GM21723 (cell line): ENCODE results near the gene CDS1.
"Not testable (repeated sequence)": the region's sequence is repeated elsewhere in the genome, so short reads cannot be mapped to it uniquely, and the experiment has no call there.

Experiments
- ATAC-seq: cut with Tn5 transposase; IDR thresholded peaks from one replicate; pipeline ENCODE4 v1.9.1; 2021; ENCODE audit warnings: mild to moderate bottlenecking, moderate library complexity; ENCODE audit not compliant: unreplicated experiment

Gene CDS1

GRCh38 chr4:84606645-84607044, 23.7 kb downstream of the CDS1 start:
- ATAC-seq = no peak

DNA sequence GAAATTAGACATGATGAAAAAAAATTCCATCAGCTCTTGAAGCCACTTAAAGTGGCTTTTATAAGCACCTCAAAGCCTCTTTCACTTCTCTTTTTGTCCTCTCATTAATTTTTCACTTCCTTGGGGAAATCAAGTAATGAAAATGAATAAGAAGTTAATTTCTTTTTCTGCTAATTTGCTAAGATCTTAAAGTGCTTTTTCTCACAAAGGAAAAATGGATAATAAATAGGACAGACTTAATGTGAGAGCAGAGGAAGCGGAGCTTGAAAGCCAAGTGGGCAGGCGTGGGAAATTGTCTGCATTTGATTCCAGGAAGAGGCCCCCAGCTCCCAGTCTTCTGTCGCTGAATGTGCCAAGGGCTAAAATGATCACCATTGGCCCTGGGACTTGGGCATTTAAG, 28.6 kb downstream of the CDS1 start:
- no peak for ATAC-seq

- no peak for ATAC-seq
Observed at GRCh38 chr4:84614891-84615290, 32.0 kb downstream of the CDS1 start.

DNA sequence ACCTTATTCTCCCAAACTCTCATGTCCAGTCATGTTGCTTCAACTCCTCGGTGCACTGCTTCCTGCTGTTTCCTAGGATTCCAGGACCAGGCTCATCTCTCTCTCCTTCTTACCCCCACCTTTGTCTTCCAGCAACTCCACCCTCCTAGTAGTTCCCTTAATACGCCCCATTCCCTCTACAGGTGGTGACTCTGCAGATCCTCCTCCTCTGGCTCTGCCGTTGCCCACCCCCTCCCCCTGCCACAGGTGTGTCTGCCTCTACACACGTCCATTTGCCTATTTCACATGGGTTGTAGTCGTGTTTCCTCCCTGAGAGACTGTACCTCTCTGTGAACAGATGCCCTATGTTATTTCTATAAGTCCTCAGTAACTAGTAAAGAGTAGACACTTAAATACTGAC, 32.4 kb downstream of the CDS1 start:
- no peak for ATAC-seq

DNA sequence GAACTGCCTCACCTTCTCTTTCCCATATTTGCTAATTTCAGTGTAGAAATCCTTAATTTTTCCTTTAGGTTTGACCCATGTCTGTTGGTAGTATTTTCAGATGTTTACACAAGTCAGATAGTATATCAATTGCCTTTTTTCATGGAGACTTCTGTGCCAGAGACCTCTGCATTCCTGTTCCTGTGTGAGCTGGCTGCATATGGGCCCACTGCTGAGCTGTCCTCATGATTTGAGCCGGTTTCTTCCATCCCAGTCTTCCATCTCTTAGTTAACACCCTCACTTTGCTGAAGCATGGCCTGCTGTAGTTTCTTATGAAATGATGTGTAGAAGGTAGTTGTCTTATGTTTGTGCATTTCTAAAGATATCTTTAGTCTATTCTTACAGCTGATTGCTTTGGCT, 40.0 kb downstream of the CDS1 start:
- no peak for ATAC-seq

- no peak for ATAC-seq
Observed at GRCh38 chr4:84623661-84624060, 40.7 kb downstream of the CDS1 start.

- ATAC-seq = no peak
Observed at GRCh38 chr4:84626673-84627072, 43.7 kb downstream of the CDS1 start.

- no peak for ATAC-seq
Observed at GRCh38 chr4:84631573-84631972, 48.6 kb downstream of the CDS1 start.

- no peak for ATAC-seq
Observed at GRCh38 chr4:84632092-84632491, 49.2 kb downstream of the CDS1 start.

DNA sequence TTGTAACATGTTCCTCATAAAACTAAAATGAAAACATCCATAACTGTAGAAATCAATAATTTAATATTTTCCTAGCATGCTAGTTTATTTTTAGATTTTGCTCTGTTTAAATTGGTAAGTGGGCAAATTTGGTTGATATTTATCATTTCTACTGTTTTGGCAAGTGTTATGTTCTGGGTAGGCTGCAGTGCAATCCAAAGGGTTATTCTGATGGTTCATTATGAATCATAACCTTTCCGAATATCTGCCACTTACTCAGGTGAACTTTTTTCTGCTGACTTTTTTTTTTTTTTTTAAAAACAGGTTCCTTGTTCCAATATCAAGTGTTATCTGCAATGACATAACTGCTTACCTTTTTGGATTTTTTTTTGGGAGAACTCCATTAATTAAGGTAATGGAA, 52.0 kb downstream of the CDS1 start:
- ATAC-seq = no peak

DNA sequence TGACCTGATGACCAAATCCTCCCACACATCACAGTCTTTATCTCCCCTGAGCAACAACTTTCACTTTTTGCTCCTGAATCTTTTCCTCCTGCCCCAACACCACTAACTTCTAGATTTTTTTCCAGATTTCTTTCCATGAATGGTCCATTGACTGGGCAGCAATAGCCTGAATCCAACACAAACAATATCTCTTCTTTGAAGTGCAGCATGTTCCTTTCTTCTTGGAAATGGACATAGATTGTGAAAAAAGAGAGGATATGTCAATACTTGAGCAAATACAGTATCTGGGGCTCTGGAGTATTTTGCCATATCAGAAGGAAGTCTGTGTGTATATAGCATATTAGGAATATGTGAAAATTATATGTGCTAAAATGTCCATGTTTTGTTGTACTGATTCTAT, 55.2 kb downstream of the CDS1 start:
- no peak for ATAC-seq

DNA sequence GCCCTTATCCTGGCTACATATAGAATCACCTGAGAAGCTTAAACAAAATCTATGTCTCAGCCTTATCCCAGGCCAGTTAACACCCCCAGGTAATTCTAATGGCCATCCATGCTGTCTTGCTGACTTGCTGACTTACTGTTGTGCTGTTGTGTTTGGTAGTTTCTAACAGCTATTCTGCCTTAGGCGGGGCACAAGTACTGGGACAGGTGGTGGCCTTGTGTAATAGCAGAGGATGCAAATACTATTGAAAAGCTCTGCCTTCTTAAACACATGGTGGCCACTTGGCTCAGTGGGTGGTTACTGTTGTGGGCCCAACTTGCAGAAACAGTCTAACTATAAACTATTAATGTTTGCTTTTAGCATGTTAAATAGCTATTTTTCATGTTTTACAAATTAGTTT, 56.2 kb downstream of the CDS1 start:
- ATAC-seq = no peak

DNA sequence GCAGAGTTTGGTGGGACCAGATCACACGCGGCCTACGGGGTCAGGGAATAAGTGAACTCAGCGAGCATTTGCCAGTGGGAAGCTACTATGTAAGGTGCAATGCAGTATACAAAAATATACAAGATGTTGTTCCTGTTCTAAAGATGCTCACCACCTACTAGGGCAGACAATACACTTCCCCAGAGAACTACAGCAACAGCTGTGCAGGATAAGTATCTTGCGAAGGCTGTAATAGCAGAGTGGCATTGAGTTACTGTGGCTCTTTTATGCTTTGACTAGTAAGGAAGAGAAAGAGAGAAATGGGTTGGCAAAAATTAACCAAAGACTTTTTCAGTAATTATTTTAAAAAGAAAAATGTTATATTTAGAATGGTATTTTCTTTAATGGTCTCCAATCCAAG, 61.2 kb downstream of the CDS1 start:
- ATAC-seq = no peak

DNA sequence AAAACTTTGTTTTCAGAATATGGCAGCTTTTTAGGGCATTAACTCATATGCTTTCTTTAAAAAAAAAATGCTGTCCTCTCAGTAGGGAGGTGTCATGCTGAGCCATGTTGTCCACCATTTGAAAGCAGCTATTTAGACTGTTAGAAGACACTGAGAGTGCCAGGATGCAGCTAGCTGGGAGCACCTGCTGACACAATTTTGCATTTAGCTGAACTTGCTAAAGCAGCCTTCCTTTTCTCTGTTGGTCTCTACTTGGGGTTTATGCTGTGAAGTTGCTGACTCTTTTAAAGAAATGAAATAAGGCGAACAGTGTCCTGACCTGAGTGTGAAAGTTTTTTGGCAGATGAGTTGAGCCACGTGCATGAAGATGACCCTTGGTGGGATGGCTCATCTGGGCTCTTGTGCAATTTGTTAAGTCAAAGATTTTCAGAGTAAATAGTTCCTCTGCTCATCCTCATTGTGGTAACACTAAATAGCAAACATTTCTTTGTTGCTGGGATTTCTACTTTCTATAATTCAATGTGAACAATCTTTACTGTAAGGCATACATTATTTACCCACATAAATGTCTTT, 64.5 kb downstream of the CDS1 start:
- no peak for ATAC-seq

- ATAC-seq = no peak
Observed at GRCh38 chr4:84648178-84648577, 65.3 kb downstream of the CDS1 start.

GRCh38 chr4:84648863-84649647, 66.1 kb downstream of the CDS1 start:
- no peak for ATAC-seq

- ATAC-seq = no peak
Observed at GRCh38 chr4:84651499-84651898, 68.6 kb downstream of the CDS1 start.

DNA sequence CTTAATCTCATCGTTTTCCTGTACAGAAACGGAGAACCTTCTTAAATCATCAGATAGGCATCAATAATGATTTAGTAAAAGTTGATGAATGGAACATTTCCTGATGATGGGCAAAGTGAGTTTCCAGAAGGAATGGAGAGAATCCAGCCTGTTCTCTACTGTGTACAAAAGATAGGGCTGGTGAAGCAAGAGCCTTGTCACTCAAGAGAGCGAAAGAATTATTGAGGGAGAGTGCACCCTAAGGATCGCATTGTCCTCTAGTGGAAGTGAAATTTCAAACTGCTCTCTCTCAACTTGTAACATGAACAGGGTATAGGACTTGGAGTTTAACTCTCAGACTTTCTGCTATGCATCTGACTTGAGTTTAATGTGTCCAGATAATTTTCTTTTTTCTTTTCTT, 69.6 kb downstream of the CDS1 start:
- no peak for ATAC-seq

DNA sequence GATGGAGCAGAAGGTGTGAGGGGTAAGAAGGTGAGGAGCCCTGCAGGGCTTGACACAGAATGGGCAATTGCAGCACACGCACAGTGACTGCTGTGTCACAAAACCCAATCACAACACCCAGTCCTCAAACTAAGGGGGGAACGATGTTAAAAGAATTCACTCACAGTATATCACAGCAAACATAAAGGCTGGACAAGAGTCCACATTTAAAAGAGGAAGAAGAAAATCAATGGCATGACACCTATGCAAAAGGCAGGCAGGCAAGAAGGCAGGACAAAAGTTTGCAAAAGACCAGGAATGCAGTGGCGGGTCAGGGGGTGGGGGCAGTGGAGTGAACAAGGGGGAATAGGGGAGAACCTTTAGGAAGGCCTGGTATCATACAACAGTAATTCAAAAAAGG, 77.7 kb downstream of the CDS1 start:
- no peak for ATAC-seq

DNA sequence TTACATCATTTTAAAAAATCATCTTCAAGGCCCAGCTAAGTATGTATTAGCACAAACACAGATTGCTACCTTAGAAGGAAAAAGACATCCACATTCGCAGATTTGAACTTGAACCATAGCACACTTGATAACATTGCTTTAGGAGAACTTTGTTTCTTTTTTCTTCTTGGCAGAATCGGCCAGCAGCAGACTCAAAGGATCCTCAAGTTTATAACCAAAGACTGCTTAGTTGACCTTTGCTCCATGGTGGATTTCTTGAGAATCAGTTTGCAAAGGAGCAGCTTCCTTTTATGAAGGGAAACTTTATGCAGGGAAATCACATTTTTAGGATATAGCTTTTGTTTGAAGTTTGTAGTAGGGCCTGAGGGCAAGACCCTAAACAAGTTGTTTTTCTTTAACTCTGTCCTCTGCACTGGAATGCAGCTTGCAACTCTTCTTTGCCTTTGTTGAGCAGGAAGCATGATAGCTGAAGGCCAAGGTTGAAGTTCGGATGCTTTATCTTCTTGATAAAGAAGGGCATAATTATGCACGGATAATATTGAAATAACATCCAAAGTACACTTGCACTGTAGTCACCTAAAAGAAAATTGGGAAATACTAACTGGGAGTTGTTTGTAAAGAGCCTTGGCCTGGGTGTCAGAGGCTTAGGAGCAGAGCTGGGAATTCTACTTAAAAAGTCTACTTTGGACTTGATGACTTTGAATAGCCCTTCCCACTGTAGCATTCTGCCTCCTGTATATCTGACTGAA, 78.4 kb downstream of the CDS1 start:
- ATAC-seq = no peak

DNA sequence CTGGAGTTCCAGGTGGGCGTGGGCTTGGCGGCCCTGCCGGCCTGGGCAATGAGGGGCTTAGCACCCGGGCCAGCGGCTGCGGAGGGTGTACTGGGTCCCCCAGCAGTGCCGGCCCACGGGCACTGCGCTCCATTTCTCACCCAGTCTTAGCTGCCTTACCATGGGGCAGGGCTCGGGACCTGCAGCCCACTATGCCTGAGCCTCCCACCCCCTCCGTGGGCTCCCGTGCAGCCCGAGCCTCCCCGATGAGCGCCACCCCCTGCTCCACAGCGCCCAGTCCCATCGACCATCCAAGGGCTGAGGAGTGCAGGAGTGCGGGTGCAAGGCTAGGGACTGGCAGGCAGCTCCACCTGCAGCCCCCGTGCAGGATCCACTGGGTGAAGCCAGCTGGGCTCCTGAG, 81.8 kb downstream of the CDS1 start:
- ATAC-seq = not testable (repeated sequence)

GRCh38 chr4:84666439-84666838, 83.5 kb downstream of the CDS1 start:
- ATAC-seq = no peak
